Motor neuron (in vitro differentiated cells): ENCODE data around the gene RAB4A. TPM values are rescaled to one million over a fixed set of nuclear protein-coding genes. Genes with fewer than 3 reads are reported as not detected.
"Not testable (repeated sequence)": the region's sequence is repeated elsewhere in the genome, so short reads cannot be mapped to it uniquely, and the experiment has no call there.

Experiments used
- ATAC-seq, 8 experiments: fragments of 200-7000 bp; cut with Tn5 transposase; replicated peaks in 6 of 8; 2 replicates each; pipeline ENCODE4 v1.8.0; 2021; ENCODE audit warnings: mild to moderate bottlenecking in 8 of 8, moderate library complexity in 8 of 8
- H3K27ac ChIP-seq, 2 donors: fragments of 250-450 bp; sonication (Bioruptor Pico); 2 replicates each; pipeline ENCODE4 v1.9.0; 2021; ENCODE audit warnings: antibody characterized with exemption in 2 of 2, mild to moderate bottlenecking in 2 of 2, moderate library complexity in 1 of 2
- H3K4me1 ChIP-seq, 2 donors: fragments of 250-450 bp; sonication (Bioruptor Pico); replicated peaks in 1 of 2; 2 replicates each; pipeline ENCODE4 v1.6.1; 2021; ENCODE audit warnings: antibody characterized with exemption in 2 of 2, mild to moderate bottlenecking in 2 of 2, moderate library complexity in 1 of 2
- H3K4me3 ChIP-seq, 5 donors: fragments of 250-450 bp; sonication (Bioruptor Pico); 2 replicates each; pipeline ENCODE4 v1.9.0; 2021; ENCODE audit warnings: antibody characterized with exemption in 5 of 5, mild to moderate bottlenecking in 5 of 5, moderate library complexity in 4 of 5
- WGBS, 10 experiments: fragments of 450-650 bp; shearing (Covaris generic); methylation state at CpG; one replicate each; pipeline ENCODE4 v1.0.0; 2022; 5-methylcytosine and 5-hydroxymethylcytosine counted together
- in situ Hi-C, 9 experiments: fragments of 400-800 bp; cut with MboI; loops; one replicate each; pipeline ENCODE4 v1.15.0; 2021; ENCODE audit warnings: low sequenced_read_pairs in 9 of 9, low pct_unique_long_range_greater_than_20kb in 2 of 9; ENCODE audit not compliant: unreplicated experiment in 9 of 9
- total RNA-seq, 8 experiments: library from RNA; unstranded; fragments of 300-600 nt; gene quantifications; 2 replicates each; pipeline versions ENCODE4 v1.2.3 to v1.2.4, GENCODE V29; 2022

The RAB4A gene
- total RNA-seq, 8 experiments from 2014 or later, result 12.9 to 51.6 (median 35.3) TPM

DNA sequence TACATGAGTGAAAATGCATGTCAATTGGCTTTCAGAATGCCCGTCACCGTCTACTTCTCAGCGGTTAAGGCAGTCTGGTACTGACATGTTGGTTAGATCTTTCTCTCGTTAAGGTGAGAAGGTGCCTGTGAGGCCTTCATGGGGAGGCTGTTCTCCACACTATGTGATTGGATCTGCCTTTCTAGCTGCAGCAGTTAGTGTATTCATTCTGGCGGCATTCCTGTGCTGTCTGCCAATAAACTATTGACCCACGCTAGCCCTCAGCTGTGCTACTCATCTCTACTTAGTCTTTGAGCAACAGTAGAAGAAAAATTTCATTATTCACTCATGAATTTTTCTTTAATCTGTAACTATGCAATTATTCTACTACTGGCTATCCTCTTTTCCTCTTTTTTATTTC is 39.9 kb downstream of the RAB4A start:
- no peaks in the 10 kb centered on the region for H3K4me1 ChIP-seq
- in situ Hi-C loops, result no loop called here
- WGBS, 10 experiments, result 67 to 100% (median 87%) methylated on average over 1 to 6 of the region's 6 CpGs; no CpG with 5 or more reads in 1 of the 10 experiments
- peak in 1 of 8 experiments; percentile 47 for ATAC-seq
- no peak overlapping the region for H3K4me3 ChIP-seq
- no peak overlapping the region for H3K27ac ChIP-seq

DNA sequence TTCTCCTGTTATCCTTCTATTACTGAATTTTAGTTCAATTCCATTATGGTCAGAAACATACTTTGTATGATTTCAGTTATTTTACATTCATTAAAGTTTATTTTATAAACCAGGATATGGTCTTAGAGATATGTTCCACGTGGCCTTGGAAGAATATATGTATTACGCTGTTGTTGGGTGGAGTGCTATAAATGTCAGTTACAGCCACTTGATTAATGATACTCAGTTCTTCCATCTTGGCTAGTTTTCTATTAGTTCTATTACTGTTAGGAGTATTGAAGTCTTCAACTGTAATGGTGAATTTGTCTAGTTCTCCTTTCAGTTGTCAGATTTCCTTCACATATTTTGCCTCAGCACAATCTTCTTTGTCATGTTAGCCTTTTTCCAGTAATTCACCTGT is 45.3 kb downstream of the RAB4A start:
- no peak for ATAC-seq
- in situ Hi-C loops, result no loop called here
- WGBS, 10 experiments, result 74 to 100% (median 89%) methylated on average over 1 to 2 of the region's 2 CpGs; no CpG with 5 or more reads in 1 of the 10 experiments
- Histone ChIP-seq H3K4me3 (no peak overlapping the region), H3K4me1 (no peaks in the 10 kb centered on the region), H3K27ac (no peak overlapping the region)

DNA sequence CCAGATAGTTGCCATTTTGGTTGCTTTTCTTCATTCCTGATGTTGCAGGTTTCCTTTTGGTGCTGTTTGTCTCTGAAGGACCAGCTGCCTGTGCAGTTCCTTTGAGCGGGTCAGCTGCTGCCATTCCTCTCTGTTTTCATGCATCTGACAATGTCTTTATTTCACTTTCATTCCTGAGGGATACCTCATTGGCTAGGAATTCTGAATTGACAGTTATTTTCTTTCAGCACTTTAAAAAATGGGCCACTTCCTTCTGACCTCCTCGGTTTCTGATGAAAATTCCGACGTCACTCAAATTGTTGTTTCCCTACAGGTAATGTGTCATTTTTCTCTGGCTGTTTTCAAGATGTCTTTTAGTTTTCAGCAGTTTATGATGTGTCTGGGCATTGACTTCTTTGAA is 47.1 kb downstream of the RAB4A start:
- H3K4me3 ChIP-seq, result no peak overlapping the region
- no peaks in the 10 kb centered on the region for H3K4me1 ChIP-seq
- WGBS, 10 experiments, result 43 to 100% (median 89%) methylated on average over 1 to 4 of the region's 4 CpGs
- no peak for ATAC-seq
- no peak overlapping the region for H3K27ac ChIP-seq
- in situ Hi-C loops, result no loop called here

DNA sequence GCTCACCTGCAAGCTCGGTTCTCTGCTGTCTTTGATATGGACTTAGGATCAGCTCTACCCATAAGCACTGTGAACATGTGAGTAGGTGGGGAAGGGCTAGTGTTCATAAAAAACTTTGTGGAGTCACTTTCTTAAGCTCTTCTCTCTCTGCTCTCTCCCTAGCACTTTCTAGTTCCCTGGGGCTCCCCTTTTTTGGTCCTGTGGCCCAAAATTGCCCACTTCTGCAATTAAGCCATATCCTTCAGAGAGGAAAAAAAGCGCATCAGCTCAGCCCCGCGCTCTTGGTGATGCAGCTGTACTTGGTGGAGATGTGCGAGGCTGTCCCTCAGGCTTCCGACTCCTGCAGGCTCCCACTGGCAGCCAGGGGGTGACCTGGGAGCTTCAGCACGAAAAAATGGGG is 48.6 kb downstream of the RAB4A start:
- in situ Hi-C loops, result no loop called here
- no peak for ATAC-seq
- WGBS, 10 experiments, result 43 to 93% (median 88%) methylated on average over 2 to 7 of the region's 7 CpGs; no CpG with 5 or more reads in 4 of the 10 experiments
- Histone ChIP-seq H3K4me1 (no peaks in the 10 kb centered on the region), H3K4me3 (no peak overlapping the region), H3K27ac (no peak overlapping the region)

DNA sequence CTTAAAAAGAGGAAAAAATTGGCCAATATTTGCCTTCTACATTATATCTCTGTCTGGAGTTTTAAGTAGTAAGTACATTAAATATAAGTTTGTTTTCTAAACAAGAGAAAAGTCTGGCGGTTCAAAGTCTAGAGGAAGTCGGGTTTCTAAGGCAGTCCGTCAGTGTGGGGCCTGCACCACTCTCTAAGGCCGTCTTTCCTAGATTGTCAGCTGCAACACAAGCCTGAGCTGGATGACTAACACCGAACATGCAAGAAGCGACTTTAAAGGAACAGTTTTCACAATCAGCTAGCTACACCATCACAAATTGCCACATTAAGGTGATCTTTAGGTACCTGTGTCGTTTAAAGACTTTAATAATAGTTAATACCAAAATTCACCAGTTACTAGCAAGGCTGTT is 52.3 kb downstream of the RAB4A start:
- in situ Hi-C loops, result no loop called here
- H3K27ac ChIP-seq, result no peak overlapping the region
- WGBS, 10 experiments, result 80 to 100% (median 89%) methylated on average over 3 to 7 of the region's 7 CpGs

DNA sequence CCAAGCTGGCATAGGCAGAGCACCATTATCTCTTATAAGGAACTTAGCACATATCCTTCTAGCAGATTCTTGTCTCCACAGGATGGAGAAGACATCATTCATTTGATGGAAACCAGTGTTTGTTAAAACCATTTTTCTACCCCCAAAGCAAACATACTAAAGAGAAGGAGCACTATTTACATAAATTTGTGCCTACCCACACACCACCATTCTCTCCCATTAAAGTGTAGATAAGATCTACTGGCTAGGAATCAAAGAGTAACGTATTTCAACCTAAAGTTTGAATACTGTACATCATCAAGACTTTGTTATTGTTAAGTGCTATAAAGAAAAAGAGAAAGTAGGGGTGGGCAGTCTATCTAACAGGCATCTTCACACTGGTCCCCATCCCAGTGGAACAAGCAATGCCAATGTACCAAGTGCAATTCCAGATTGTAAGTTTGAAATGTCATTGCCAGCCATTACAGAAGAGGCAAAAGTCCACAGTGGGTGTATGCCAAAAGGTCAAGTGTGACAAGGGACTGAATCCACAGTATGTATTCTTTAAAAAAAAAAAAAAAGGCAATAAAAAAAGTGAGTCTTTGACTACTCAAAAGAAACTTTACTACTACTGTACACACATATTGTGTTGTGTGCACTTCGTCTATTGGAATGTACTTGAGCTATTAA is 53.1 kb downstream of the RAB4A start:
- in situ Hi-C loops, result no loop called here
- WGBS, 10 experiments, result 38 to 100% (median 95%) methylated on average over 1 to 2 of the region's 2 CpGs
- ATAC-seq, result no peak
- no peak overlapping the region for H3K4me3 ChIP-seq
- no peak overlapping the region for H3K27ac ChIP-seq
- peaks cover 10 to 15% of the 10 kb centered on the region in 2 donors for H3K4me1 ChIP-seq

More for the DNA sequence above, 52.3 kb downstream of the RAB4A start:
- Histone ChIP-seq H3K4me3 (no peak overlapping the region), H3K4me1 (peaks cover 10 to 15% of the 10 kb centered on the region in 2 donors)
- ATAC-seq, result no peak

DNA sequence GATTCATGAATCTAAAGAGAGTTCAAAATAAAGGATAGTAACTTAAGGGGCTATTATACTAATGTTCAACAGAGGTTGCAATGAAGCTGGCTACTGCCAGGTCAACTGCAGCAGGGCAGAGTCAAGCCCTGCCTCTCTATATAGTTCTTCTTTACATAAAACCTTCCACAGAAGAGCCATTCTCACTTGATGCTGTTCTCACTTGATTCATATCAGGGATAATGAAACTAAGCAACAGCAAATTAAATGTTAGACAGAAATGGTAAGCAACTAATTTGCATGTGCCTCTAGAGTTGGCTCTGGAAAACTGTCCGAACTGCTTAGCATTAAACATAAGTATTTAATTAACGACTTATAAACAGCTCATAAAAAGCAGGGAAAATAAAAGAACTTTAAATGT is 54.5 kb downstream of the RAB4A start:
- 40 to 100% (median 74%) methylated on average over 1 to 2 of the region's 2 CpGs; no CpG with 5 or more reads in 2 of the 10 experiments for WGBS, 10 experiments
- ATAC-seq, result peak in 1 of 8 experiments; percentile 34
- Histone ChIP-seq H3K27ac (no peak overlapping the region), H3K4me3 (no peak overlapping the region), H3K4me1 (peaks cover 10 to 15% of the 10 kb centered on the region in 2 donors)
- in situ Hi-C loops, result no loop called here

DNA sequence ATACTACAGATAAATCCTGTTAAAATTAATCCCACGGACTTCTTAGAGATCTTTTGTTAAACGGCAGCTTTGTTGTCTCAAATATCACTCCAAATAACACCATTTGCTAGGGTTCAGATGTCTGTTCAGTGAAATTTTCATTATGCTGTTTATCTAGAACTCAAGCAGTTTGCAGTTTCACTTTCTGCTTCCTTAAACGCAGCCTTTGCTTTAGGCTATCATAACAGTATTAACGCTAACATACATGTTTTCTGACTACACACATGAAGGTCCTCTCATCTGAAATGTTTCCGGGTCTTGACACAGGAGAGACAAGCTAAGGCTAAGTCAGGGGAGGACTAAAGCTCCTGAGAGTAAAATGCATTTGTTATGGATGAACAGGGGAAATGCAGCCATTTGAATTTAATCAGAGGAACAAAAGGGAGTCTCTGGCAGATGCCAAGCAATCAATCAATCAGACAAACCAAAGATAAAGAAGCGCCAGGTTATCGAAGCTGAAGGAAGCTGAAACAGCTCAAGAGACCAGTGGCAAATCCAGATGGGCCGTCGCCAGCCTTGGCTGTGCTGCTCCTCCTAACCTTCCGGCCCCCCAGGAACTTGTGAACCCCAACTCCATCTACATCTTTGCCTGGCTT is 55.1 kb downstream of the RAB4A start:
- no peak overlapping the region for H3K27ac ChIP-seq
- 41 to 91% (median 67%) methylated on average over 3 to 9 of the region's 10 CpGs for WGBS, 10 experiments
- ATAC-seq, result peak in 3 of 8 experiments; percentile 20 to 38 (median 35)
- in situ Hi-C loops, result no loop called here
- H3K4me1 ChIP-seq, result peaks cover 10 to 15% of the 10 kb centered on the region in 2 donors
- H3K4me3 ChIP-seq, result no peak overlapping the region

DNA sequence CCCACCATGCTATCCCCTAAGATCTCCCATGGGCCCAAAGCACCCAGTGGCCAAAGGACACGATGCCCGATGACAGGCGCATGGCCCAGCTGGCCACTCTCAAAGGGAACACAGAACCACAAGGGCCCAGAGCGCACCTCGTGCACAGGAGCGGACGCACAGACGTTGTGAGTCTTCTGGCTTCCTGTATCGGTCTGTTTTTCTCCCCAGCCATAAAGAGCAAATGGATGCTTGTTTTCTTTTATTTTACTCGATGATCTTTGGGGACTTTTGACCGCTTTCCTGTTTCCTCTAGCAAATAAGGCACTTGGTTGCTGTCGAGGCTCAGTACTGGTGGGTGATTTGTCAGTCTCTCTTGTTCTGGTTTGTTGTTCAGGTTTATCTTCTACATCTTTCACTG is 55.7 kb downstream of the RAB4A start:
- 92 to 100% (median 96%) methylated on average over 2 to 12 of the region's 12 CpGs for WGBS, 10 experiments
- Histone ChIP-seq H3K27ac (peak overlapping the region in 1 of 2 donors; percentile 26), H3K4me1 (peaks cover 10 to 15% of the 10 kb centered on the region in 2 donors), H3K4me3 (no peak overlapping the region)
- no peak for ATAC-seq
- in situ Hi-C loops, result no loop called here

DNA sequence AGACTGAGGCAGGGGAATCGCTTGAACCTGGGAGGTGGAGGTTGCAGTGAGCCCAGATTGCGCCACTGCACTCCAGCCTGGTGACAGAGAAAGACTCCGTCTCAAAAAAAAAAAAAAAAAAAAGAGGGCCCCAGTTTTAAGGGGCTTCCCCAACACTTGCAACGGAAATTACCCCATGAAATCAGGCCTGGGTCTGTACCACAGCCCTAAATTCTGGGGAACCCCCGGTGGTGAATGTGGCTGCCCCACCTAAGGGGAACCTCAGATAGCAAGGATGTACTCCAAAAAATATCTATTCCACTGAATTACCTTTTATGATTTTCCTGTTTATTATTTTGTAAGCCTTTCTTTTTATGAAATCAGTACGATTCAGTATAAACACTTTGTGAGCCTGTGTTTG is 56.9 kb downstream of the RAB4A start:
- H3K4me3 ChIP-seq, H3K27ac ChIP-seq, in situ Hi-C loops, ATAC-seq: not testable (repeated sequence)
- H3K4me1 ChIP-seq, result peaks cover 10 to 15% of the 10 kb centered on the region in 2 donors
- WGBS, 10 experiments, result 84 to 100% (median 98%) methylated on average over 1 to 6 of the region's 6 CpGs; no CpG with 5 or more reads in 2 of the 10 experiments

DNA sequence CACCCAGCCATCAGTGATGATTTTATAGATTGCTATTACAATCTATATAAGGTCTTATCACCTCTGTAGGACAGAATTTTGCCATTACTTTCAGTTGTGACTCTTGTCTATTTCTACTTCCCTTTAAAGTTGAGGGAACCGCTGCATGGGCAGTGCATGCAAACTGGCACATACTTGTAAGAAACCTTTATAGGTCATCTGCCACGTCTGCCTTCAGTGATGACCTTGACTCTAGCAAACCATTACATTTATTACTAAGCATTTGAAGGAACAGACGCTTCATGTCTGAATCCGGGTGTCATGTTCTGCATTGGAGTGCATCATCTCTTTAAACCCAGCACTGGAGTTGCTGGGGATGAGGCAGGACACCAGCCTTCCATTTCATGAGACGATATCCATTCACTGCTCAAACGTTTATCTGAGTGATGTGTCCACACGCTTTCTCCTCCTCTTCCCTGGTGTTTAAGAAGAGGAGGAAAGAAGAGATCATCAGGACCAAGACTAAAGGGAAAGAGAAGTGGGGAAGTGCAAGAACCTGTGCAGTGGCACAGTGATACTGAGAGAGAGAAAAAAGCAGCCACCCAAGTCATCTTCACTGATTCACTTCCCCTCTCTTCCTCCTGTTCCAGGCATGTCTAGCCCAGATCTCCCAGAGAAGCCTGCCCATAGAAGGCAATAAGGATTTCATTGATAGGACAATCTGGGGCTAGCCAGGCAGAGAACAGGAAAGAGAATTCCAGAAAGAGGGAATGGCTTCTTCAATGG is 57.9 kb downstream of the RAB4A start:
- no peak for ATAC-seq
- in situ Hi-C loops, result no loop called here

DNA sequence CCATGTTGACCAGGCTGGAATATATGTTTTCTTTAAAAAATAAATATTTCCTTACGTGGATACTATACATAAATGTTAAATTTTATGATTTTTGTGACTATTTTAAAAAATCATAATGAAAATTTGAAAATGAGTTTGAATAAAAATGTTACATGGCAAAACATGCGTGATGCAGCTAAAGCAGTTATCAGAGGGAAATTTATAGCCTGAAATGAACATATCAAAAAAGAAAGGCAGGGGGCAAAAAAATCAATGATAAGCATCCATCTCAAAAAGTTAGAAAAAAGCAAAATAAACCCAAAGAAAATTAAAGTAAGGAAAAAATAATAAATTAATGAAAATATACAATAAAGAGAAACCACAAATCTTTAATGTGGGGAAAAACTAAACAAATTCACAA is 63.4 kb downstream of the RAB4A start:
- 58 to 100% (median 90%) methylated on average over 1 to 2 of the region's 2 CpGs for WGBS, 10 experiments
- no peak overlapping the region for H3K4me3 ChIP-seq
- H3K4me1 ChIP-seq, result no peaks in the 10 kb centered on the region
- H3K27ac ChIP-seq, result no peak overlapping the region
- in situ Hi-C loops, result no loop called here
- ATAC-seq, result no peak

More for the DNA sequence above, 57.9 kb downstream of the RAB4A start:
- Histone ChIP-seq H3K4me3 (no peak overlapping the region), H3K4me1 (peaks cover 10 to 15% of the 10 kb centered on the region in 2 donors), H3K27ac (no peak overlapping the region)
- WGBS, 10 experiments, result 80 to 100% (median 96%) methylated on average over 1 to 7 of the region's 7 CpGs; no CpG with 5 or more reads in 2 of the 10 experiments

DNA sequence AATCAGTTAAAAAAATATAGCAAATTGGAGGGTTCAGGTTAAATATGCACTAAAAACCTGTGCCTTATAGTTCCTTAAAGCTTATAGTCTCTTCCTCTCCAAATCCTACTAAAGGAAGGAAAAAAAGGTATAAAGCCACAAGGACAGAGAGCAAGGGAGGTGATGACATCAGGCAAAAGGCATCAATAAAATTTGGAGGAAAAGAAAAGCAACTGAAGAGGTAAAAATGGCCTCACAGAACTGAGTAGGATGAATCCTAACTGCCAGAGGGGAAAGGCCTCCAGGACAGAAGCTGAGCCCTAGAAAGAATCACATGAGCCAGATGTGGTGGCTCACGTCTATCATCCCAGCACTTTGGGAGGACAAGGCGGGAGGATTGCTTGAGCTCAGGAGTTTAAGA is 63.8 kb downstream of the RAB4A start:
- Histone ChIP-seq H3K27ac (no peak overlapping the region), H3K4me1 (peaks cover 0 to 4% of the 10 kb centered on the region in 2 donors), H3K4me3 (no peak overlapping the region)
- ATAC-seq, result no peak
- 79 to 100% (median 100%) methylated on average over 1 to 2 of the region's 2 CpGs; no CpG with 5 or more reads in 3 of the 10 experiments for WGBS, 10 experiments
- in situ Hi-C loops, result no loop called here
